Muscle layer of colon (tissue), 2 donors: ENCODE measurements around the gene RNF167.

Experiments used
- H3K27ac ChIP-seq: one replicate; pipeline ENCODE4 v1.7.0; 2013; ENCODE audit warnings: low read depth, mild to moderate bottlenecking, low read length, moderate library complexity
- H3K27me3 ChIP-seq, 2 donors: one replicate each; pipeline ENCODE4 v1.7.0; 2013; ENCODE audit warnings: low read length in 2 of 2, mild to moderate bottlenecking in 2 of 2; ENCODE audit not compliant: insufficient read depth in 2 of 2, control insufficient read depth in 1 of 2
- H3K36me3 ChIP-seq: one replicate; pipeline ENCODE4 v1.7.0; 2013; ENCODE audit warnings: mild to moderate bottlenecking, low read length; ENCODE audit not compliant: insufficient read depth
- H3K4me1 ChIP-seq: one replicate; pipeline ENCODE4 v1.7.0; 2013; ENCODE audit warnings: mild to moderate bottlenecking, low read length; ENCODE audit not compliant: insufficient read depth
- H3K4me3 ChIP-seq, 2 donors: one replicate each; pipeline ENCODE4 v1.7.0; 2013; ENCODE audit warnings: low read length in 2 of 2, low read depth in 1 of 2, mild to moderate bottlenecking in 1 of 2, moderate library complexity in 1 of 2
- H3K9ac ChIP-seq: one replicate; pipeline ENCODE4 v1.7.0; 2013; ENCODE audit warnings: low read length
- H3K9me3 ChIP-seq: one replicate; pipeline ENCODE4 v1.7.0; 2013; ENCODE audit warnings: mild to moderate bottlenecking, low read length
- donor health status: abdominal sarcoma.
- donor health status: Adenocarcinoma of cecum.

Gene RNF167

DNA sequence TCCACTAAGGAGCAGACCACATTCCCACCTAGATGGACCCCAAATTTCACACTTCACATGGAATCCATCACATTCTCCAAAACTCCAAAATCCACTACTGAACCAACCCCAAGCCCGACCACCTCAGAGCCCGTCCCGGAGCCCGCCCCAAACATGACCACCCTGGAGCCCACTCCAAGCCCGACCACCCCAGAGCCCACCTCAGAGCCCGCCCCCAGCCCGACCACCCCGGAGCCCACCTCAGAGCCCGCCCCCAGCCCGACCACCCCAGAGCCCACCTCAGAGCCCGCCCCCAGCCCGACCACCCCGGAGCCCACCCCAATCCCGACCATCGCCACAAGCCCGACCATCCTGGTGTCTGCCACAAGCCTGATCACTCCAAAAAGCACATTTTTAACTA, 6.4 kb upstream of the RNF167 start:
- Histone ChIP-seq H3K4me3 (peak overlapping the region in 1 of 2 donors; percentile 43), H3K9me3 (no peaks in the 10 kb centered on the region), H3K27ac (no peak overlapping the region), H3K36me3 (peaks cover 27% of the 10 kb centered on the region), H3K9ac (no peak overlapping the region), H3K27me3 (no peaks in the 10 kb centered on the region), H3K4me1 (peaks cover 18% of the 10 kb centered on the region)

- peaks cover 30% of the 10 kb centered on the region for H3K36me3 ChIP-seq
- H3K27me3 ChIP-seq, result no peaks in the 10 kb centered on the region
- H3K27ac ChIP-seq, result no peak overlapping the region
- H3K4me1 ChIP-seq, result peaks cover 24% of the 10 kb centered on the region
- H3K4me3 ChIP-seq, result peak overlapping the region in 1 of 2 donors; percentile 43
- H3K9me3 ChIP-seq, result no peaks in the 10 kb centered on the region
- H3K9ac ChIP-seq, result no peak overlapping the region
These were observed 5.7 kb upstream of the RNF167 start for GRCh38 chr17:4934173-4934979.

DNA sequence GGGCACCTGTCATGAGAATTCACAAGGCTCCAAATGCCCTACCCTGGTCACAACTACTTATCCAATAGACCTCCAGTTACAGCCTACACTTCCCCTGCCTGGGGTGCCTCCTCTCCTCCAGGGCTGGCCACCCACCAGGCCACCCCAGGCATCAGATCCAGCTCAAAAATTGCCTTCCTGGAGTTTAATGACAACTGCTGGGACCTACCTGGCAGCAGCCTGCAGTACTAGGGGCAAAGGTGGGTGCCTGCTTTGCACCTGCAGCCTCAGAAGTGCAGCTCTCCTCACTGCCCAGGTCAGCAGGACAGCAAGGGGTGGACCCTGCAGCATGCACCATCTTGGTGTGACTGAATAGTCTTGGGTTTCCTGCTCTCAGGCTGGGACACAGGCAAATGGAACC, 4.4 kb upstream of the RNF167 start:
- H3K4me1 ChIP-seq, result peaks cover 24% of the 10 kb centered on the region
- no peak overlapping the region for H3K9ac ChIP-seq

GRCh38 chr17:4936436-4936835, 3.6 kb upstream of the RNF167 start:
- Histone ChIP-seq H3K27ac (no peak overlapping the region), H3K4me3 (no peak overlapping the region), H3K9ac (no peak overlapping the region), H3K9me3 (no peaks in the 10 kb centered on the region), H3K4me1 (peaks cover 30% of the 10 kb centered on the region), H3K36me3 (peaks cover 30% of the 10 kb centered on the region), H3K27me3 (no peaks in the 10 kb centered on the region)

More for the DNA sequence above, 4.4 kb upstream of the RNF167 start:
- H3K27me3 ChIP-seq, result no peaks in the 10 kb centered on the region
- peaks cover 30% of the 10 kb centered on the region for H3K36me3 ChIP-seq
- no peak overlapping the region for H3K27ac ChIP-seq
- H3K4me3 ChIP-seq, result no peak overlapping the region
- no peaks in the 10 kb centered on the region for H3K9me3 ChIP-seq

- no peak overlapping the region for H3K27ac ChIP-seq
- H3K9ac ChIP-seq, result no peak overlapping the region
These were observed 2.5 kb upstream of the RNF167 start for GRCh38 chr17:4937553-4937952.

DNA sequence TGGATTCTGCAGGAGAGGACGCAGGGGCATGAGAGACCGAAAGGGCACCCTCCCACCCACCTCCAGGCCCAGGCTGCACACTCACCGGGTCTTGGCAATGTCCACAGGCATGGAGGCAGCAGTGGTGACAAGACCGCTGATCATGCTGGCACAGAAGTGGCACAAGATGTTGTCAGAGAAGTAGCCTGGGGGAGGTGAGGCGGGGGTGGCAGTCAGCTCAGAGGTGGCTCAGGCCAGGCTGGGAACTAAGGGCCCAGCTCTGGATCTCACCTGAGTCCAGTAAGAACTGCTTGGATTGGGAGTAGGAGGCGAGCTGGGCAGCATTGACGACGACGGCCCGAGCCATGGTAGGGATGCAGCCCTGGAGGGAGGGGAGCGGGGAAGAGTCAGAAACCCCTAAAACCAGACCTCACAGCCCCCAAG, 2.0 kb upstream of the RNF167 start:
- H3K27ac ChIP-seq, result no peak overlapping the region
- H3K4me1 ChIP-seq, result peaks cover 42% of the 10 kb centered on the region
- peaks cover 41% of the 10 kb centered on the region for H3K36me3 ChIP-seq
- H3K27me3 ChIP-seq, result no peaks in the 10 kb centered on the region
- no peaks in the 10 kb centered on the region for H3K9me3 ChIP-seq
- H3K9ac ChIP-seq, result peak overlapping the region; percentile 94
- peak overlapping the region in 1 of 2 donors; percentile 97 for H3K4me3 ChIP-seq

More at GRCh38 chr17:4937553-4937952, 2.5 kb upstream of the RNF167 start:
- Histone ChIP-seq H3K9me3 (no peaks in the 10 kb centered on the region), H3K27me3 (no peaks in the 10 kb centered on the region), H3K4me1 (peaks cover 41% of the 10 kb centered on the region), H3K36me3 (peaks cover 35% of the 10 kb centered on the region), H3K4me3 (no peak overlapping the region)

DNA sequence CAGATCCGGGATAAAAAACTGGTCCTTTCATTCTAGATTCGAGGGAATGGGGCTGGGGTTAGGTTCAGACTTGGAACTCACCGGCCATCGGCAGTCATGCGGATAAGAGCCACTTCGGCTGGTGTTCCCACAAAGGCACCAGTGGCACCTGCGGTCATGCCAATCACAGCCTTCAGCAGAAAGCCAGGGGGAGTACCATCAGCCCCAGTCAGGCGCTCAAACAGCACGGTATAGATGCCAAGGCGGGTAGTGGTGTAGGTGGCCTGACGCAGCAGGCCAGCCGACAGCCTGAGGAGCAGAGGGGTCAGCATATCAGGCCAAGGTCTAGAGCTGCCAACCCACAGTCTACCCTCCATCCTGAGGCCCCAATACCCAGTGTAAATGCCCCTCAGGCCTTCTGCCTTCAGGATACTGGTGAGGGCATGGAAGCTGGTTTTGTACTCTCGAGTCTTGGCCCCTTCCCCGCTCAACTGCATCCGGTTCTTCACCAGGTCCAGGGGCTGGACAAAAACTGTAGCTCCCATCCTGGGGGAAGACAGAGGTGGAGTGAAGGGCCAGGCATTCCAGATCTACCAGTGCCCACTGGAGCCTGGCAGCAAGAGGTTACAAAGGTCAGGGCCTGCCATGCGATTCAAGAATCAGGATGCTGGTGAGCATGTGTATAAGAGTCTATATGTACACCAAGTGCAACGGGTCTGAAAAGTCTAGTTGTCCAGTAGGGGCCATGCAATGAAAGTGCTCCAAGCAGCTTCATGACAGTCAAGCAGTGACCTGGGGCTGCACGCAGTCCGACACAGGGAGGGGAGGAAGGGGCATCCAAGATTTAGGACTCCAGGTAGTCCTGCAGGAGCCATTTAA, 1.2 kb upstream of the RNF167 start:
- peak overlapping the region; percentile 92 to 97 for H3K4me3 ChIP-seq
- peaks cover 49% of the 10 kb centered on the region for H3K36me3 ChIP-seq
- peaks cover 49% of the 10 kb centered on the region for H3K4me1 ChIP-seq

DNA sequence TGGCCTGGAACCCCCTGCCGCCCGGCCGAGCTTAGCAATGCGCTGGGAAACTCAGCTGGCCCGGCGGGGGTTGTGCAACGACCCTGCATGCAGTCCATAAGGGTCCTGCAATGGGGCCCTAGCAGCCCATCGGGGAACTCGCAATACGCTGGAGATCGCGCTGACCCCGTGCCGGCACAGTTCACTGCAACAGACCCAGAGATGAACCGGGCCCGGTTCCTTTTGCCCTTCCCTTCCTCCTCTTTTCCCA, 597 bp upstream of the RNF167 start:
- H3K9me3 ChIP-seq, result no peaks in the 10 kb centered on the region
- H3K27me3 ChIP-seq, result no peaks in the 10 kb centered on the region
- peaks cover 55% of the 10 kb centered on the region for H3K36me3 ChIP-seq
- H3K27ac ChIP-seq, result peak overlapping the region; percentile 97
- peaks cover 49% of the 10 kb centered on the region for H3K4me1 ChIP-seq
- H3K9ac ChIP-seq, result peak overlapping the region; percentile 94
- peak overlapping the region; percentile 92 to 97 for H3K4me3 ChIP-seq

More for the DNA sequence above, 1.2 kb upstream of the RNF167 start:
- Histone ChIP-seq H3K27me3 (no peaks in the 10 kb centered on the region), H3K27ac (peak overlapping the region; percentile 97), H3K9ac (peak overlapping the region; percentile 94), H3K9me3 (no peaks in the 10 kb centered on the region)

GRCh38 chr17:4940555-4941318, 669 bp downstream of the RNF167 start:
- H3K4me1 ChIP-seq, result peaks cover 60% of the 10 kb centered on the region
- peak overlapping the region; percentile 97 for H3K27ac ChIP-seq
- peaks cover 64% of the 10 kb centered on the region for H3K36me3 ChIP-seq
- peak overlapping the region; percentile 92 to 97 for H3K4me3 ChIP-seq
- H3K9me3 ChIP-seq, result no peaks in the 10 kb centered on the region
- no peaks in the 10 kb centered on the region for H3K27me3 ChIP-seq
- H3K9ac ChIP-seq, result peak overlapping the region; percentile 94

DNA sequence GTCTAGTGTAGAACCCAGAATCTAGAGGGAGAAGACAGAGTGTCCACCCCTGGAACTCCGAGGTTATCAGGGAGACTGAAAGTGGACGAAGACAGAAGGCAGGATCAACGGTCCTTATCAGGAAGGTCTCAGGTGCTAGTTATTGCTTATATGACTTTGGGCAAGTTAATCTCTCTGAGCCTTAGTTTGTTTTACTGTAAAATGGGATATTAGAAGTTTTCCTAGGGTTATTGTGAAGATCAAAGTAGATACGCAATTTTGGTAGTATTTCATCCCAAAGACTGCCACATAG, 1.2 kb downstream of the RNF167 start:
- H3K9me3 ChIP-seq, result no peaks in the 10 kb centered on the region
- no peaks in the 10 kb centered on the region for H3K27me3 ChIP-seq
- H3K4me3 ChIP-seq, result peak overlapping the region; percentile 92 to 97
- peaks cover 65% of the 10 kb centered on the region for H3K36me3 ChIP-seq
- H3K27ac ChIP-seq, result peak overlapping the region; percentile 97
- peak overlapping the region; percentile 94 for H3K9ac ChIP-seq
- H3K4me1 ChIP-seq, result peaks cover 65% of the 10 kb centered on the region

- H3K9me3 ChIP-seq, result no peaks in the 10 kb centered on the region
- no peaks in the 10 kb centered on the region for H3K27me3 ChIP-seq
- no peak overlapping the region for H3K4me3 ChIP-seq
- peaks cover 69% of the 10 kb centered on the region for H3K4me1 ChIP-seq
- H3K36me3 ChIP-seq, result peaks cover 58% of the 10 kb centered on the region
- no peak overlapping the region for H3K9ac ChIP-seq
- H3K27ac ChIP-seq, result no peak overlapping the region
These were observed 2.9 kb downstream of the RNF167 start for GRCh38 chr17:4942760-4943508.
